Prostate gland (tissue), 2 donors: ENCODE data around the gene CAMK1. TPM values are rescaled to one million over a fixed set of nuclear protein-coding genes. Genes with fewer than 3 reads are reported as not detected.

Experiments used
- DNase-seq: peaks from one replicate; pipeline ENCODE4 v3.0.0-alpha.2; 2019; ENCODE audit warnings: low spot score
- H3K27ac ChIP-seq, 2 donors: fragments of 200-600 bp; sonication (generic); 2 replicates each; pipeline ENCODE4 v1.5.1; 2017 to 2019
- H3K27me3 ChIP-seq: fragments of 200-600 bp; sonication (generic); replicated peaks from 2 replicates; pipeline ENCODE4 v1.5.1; 2019; ENCODE audit not compliant: insufficient read depth
- H3K36me3 ChIP-seq, 2 donors: fragments of 200-600 bp; sonication (generic); 1 replicate in 1 of 2; 2 replicates in 1 of 2; pipeline versions ENCODE4 v1.5.1 to v1.8.1; 2017 to 2019
- H3K4me1 ChIP-seq: fragments of 200-600 bp; sonication (generic); replicated peaks from 2 replicates; pipeline ENCODE4 v1.5.1; 2019
- H3K4me3 ChIP-seq, 2 donors: fragments of 200-600 bp; sonication (generic); 2 replicates each; pipeline ENCODE4 v1.5.1; 2017 to 2019
- H3K9me3 ChIP-seq: fragments of 200-600 bp; sonication (generic); 2 replicates; pipeline ENCODE4 v1.5.1; 2017
- POLR2A ChIP-seq: fragments of 450-650 bp; IDR thresholded peaks from one replicate; pipeline ENCODE4 v1.6.1; 2016; ENCODE audit warnings: antibody characterized with exemption, mild to moderate bottlenecking
- POLR2AphosphoS5 ChIP-seq: sonication (generic); formaldehyde crosslinking; IDR thresholded peaks from one replicate; pipeline ENCODE4 v1.6.1; 2017; ENCODE audit warnings: antibody characterized with exemption
- WGBS: methylation state at CpG from one replicate; pipeline ENCODE4 v1.1.5; 2018; 5-methylcytosine and 5-hydroxymethylcytosine counted together
- intact Hi-C: fragments of 100-400 bp; cut with DNase I; formaldehyde crosslinking; loops from one replicate; pipeline ENCODE4 v1.14.2; 2022
- total RNA-seq, 2 donors: library from RNA; depleted of rRNA; stranded (reverse); fragments of >200 nt; gene quantifications; one replicate each; pipeline ENCODE4 v1.1.0, GENCODE V29; 2016
- TF ChIP-seq, protein P1 (sequence below), 4 experiments: fragments of 200-600 bp in 2 of 4; fragments of 450-650 bp in 2 of 4; sonication (generic) in 2 of 4; IDR thresholded peaks; 1 replicate in 3 of 4; 2 replicates in 1 of 4; pipeline ENCODE4 v1.5.1; 2016 to 2019; ENCODE audit warnings: antibody characterized with exemption in 4 of 4, mild to moderate bottlenecking in 2 of 4, moderate library complexity in 2 of 4

Gene CAMK1
- total RNA-seq, 2 donors from 2014 or later, result 74.4 to 167 TPM

DNA sequence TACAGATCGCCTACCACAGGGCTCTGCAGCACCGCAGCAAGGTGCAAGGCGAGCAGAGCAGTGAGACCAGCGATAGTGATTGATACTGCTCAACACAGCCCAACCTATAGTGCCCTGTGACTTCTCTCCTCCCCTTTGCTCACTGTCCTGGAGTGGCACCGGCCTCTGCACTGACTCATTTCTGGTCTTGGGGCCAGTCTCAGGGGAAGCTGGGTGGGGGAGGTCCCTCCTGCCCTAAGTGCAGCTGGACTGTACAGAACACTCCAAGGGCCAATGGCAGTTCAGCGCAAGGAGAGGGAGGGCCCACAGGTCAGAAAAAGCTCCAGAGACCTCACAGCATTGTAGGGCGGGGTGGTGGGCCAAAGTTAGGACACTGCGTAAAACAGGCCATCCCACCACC is 22.5 kb downstream of the CAMK1 start:
- Histone ChIP-seq H3K36me3 (peaks cover 29 to 34% of the 10 kb centered on the region in 2 donors), H3K4me1 (no peaks in the 10 kb centered on the region), H3K4me3 (no peak overlapping the region), H3K9me3 (no peaks in the 10 kb centered on the region), H3K27me3 (no peaks in the 10 kb centered on the region), H3K27ac (no peak overlapping the region)
- TF ChIP-seq, protein P1, sequence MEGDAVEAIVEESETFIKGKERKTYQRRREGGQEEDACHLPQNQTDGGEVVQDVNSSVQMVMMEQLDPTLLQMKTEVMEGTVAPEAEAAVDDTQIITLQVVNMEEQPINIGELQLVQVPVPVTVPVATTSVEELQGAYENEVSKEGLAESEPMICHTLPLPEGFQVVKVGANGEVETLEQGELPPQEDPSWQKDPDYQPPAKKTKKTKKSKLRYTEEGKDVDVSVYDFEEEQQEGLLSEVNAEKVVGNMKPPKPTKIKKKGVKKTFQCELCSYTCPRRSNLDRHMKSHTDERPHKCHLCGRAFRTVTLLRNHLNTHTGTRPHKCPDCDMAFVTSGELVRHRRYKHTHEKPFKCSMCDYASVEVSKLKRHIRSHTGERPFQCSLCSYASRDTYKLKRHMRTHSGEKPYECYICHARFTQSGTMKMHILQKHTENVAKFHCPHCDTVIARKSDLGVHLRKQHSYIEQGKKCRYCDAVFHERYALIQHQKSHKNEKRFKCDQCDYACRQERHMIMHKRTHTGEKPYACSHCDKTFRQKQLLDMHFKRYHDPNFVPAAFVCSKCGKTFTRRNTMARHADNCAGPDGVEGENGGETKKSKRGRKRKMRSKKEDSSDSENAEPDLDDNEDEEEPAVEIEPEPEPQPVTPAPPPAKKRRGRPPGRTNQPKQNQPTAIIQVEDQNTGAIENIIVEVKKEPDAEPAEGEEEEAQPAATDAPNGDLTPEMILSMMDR (IDR thresholded peaks at IDR 0.05), result no peak
- TF ChIP-seq POLR2A (no peak), POLR2AphosphoS5 (no peak)
- 92% methylated on average over 8 of the region's 8 CpGs for WGBS
- DNase-seq, result no peak
- intact Hi-C loops, result no loop called here

DNA sequence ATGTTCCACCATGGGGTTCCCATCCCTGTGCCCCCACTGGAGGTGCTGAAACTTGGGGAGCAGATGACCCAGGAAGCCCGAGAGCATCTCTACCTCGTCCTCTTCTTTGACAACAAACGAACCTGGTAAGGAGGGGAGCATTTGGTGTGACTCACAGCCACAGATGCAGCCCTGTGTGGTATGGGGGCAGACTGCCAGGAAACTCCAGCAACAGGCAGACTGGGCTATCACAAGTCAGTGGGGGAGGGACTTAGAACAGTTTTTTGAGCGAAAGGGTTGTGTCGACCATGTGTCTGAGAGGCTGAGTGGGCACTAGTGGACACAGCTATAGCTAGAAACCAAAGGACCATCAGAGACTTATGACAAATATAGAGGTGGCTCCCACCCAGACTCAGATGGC is 23.4 kb downstream of the CAMK1 start:
- Histone ChIP-seq H3K4me1 (no peaks in the 10 kb centered on the region), H3K36me3 (peaks cover 29 to 43% of the 10 kb centered on the region in 2 donors), H3K27me3 (no peaks in the 10 kb centered on the region), H3K27ac (no peak overlapping the region), H3K9me3 (no peaks in the 10 kb centered on the region), H3K4me3 (no peak overlapping the region)
- TF ChIP-seq POLR2AphosphoS5, result no peak
- no peak for TF ChIP-seq POLR2A
- TF ChIP-seq, protein P1 (IDR thresholded peaks at IDR 0.05), result no peak
- WGBS, result 94% methylated on average over 5 of the region's 5 CpGs
- intact Hi-C loops, result no loop called here
- no peak for DNase-seq

DNA sequence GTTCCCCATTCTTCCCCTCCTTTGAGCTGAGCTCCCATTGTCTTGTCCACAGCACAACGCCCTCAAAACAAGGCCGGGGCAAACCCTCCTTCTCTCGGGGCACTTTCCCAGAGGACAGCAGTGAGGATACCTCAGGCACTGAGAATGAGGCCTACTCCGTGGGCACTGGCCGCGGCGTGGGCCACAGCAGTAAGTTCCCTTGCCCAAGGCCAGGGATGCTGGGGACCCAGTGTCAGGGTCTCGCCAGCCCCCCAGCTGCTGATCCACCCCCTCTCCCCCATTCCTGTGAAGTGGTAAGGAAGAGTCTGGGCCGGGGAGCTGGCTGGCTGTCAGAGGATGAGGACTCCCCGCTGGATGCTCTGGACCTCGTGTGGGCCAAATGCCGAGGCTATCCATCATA is 24.2 kb downstream of the CAMK1 start:
- Histone ChIP-seq H3K27ac (no peak overlapping the region), H3K4me1 (no peaks in the 10 kb centered on the region), H3K9me3 (no peaks in the 10 kb centered on the region), H3K4me3 (no peak overlapping the region), H3K27me3 (no peaks in the 10 kb centered on the region), H3K36me3 (peaks cover 37 to 43% of the 10 kb centered on the region in 2 donors)
- DNase-seq, result no peak
- intact Hi-C loops, result no loop called here
- 93% methylated on average over 12 of the region's 12 CpGs for WGBS
- TF ChIP-seq POLR2A (no peak), POLR2AphosphoS5 (no peak)
- TF ChIP-seq, protein P1 (IDR thresholded peaks at IDR 0.05), result no peak

DNA sequence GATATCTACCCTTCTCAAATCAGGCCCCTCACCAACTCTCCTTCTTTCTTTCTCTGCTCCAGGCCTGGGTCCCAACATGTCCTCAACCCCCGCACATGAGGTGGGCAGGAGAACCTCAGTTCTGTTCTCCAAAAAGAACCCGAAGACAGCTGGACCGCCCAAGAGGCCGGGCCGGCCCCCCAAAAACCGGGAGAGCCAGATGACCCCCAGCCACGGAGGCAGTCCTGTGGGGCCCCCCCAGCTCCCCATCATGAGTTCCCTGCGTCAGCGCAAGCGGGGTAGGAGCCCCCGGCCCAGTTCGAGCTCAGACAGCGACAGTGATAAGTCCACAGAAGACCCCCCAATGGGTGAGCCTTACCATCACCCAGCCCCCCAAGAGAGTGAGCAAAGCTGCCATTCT is 25.6 kb downstream of the CAMK1 start:
- H3K27me3 ChIP-seq, result no peaks in the 10 kb centered on the region
- H3K4me3 ChIP-seq, result no peak overlapping the region
- H3K9me3 ChIP-seq, result no peaks in the 10 kb centered on the region
- TF ChIP-seq, protein P1 (IDR thresholded peaks at IDR 0.05), result no peak
- TF ChIP-seq POLR2AphosphoS5 (no peak), POLR2A (no peak)
- no peaks in the 10 kb centered on the region for H3K4me1 ChIP-seq
- no peak overlapping the region for H3K27ac ChIP-seq
- H3K36me3 ChIP-seq, result peaks cover 39 to 52% of the 10 kb centered on the region in 2 donors
- intact Hi-C loops, result no loop called here
- WGBS, result 95% methylated on average over 13 of the region's 13 CpGs
- DNase-seq, result no peak

DNA sequence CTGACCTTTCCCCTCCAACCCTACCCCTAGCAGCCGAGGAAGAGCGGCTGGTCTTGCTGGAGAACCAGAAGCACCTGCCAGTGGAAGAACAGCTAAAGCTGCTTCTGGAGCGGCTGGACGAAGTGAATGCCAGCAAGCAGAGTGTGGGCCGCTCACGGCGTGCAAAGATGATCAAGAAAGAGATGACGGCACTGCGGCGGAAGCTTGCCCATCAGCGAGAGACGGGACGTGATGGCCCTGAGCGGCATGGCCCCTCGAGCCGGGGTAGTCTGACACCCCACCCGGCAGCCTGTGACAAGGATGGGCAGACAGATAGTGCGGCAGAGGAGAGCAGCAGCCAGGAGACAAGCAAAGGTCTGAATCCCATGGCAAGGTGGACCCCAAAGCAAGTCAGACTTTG is 26.2 kb downstream of the CAMK1 start:
- TF ChIP-seq POLR2A (no peak), POLR2AphosphoS5 (no peak)
- TF ChIP-seq, protein P1 (IDR thresholded peaks at IDR 0.05), result no peak
- intact Hi-C loops, result no loop called here
- WGBS, result 94% methylated on average over 18 of the region's 18 CpGs
- Histone ChIP-seq H3K36me3 (peaks cover 39 to 58% of the 10 kb centered on the region in 2 donors), H3K27me3 (no peaks in the 10 kb centered on the region), H3K4me1 (no peaks in the 10 kb centered on the region), H3K9me3 (no peaks in the 10 kb centered on the region), H3K27ac (no peak overlapping the region), H3K4me3 (no peak overlapping the region)
- no peak for DNase-seq
